GM18498 (cell line): ENCODE results near the gene KIF5C.

ENCODE experiments used
- ATAC-seq: cut with Tn5 transposase; IDR thresholded peaks from one replicate; pipeline ENCODE4 v1.9.1; 2021; ENCODE audit warnings: mild to moderate bottlenecking, moderate library complexity; ENCODE audit not compliant: unreplicated experiment

KIF5C gene

DNA sequence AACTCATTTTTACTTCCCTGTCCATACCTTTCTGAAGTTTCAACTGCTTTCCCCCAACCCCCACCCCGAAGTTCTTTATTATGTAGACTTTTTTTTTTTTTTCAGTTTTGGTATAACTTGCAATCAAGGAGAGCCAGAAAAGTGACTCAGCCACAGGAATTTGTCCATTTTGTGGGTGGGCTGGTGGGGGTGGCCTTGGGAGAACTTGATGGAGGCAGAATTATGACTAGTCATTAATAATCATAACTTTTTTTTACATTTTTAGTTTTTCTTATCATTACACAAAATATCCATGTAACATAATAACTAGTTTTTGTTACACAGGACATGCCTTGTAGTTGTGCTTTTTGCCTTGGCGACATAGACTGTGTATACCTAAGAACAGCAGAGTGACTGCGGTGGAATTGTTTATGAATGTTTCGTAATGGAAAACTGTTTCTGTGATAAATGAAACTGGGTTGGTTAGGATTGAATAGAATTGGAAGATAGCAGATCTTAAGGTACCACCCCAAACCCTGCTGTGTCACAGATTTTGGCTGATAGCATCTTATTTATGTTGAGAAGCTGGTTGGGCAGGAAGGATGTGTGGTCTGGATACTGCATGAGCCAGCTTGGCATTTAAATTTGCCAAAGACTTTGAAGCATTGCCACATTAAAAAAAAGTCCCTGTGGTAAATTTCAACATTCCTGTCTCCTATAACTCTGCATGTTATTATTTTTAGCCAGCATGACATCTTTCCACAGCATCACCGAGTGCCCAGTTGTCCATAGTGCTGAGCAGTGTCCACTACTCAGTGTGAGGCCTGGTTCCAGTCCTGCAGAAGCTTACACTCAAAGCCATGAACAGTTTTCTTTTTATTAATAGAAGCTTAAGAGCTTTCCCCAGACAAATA is 194.2 kb downstream of the KIF5C start:
- ATAC-seq, result no peak

DNA sequence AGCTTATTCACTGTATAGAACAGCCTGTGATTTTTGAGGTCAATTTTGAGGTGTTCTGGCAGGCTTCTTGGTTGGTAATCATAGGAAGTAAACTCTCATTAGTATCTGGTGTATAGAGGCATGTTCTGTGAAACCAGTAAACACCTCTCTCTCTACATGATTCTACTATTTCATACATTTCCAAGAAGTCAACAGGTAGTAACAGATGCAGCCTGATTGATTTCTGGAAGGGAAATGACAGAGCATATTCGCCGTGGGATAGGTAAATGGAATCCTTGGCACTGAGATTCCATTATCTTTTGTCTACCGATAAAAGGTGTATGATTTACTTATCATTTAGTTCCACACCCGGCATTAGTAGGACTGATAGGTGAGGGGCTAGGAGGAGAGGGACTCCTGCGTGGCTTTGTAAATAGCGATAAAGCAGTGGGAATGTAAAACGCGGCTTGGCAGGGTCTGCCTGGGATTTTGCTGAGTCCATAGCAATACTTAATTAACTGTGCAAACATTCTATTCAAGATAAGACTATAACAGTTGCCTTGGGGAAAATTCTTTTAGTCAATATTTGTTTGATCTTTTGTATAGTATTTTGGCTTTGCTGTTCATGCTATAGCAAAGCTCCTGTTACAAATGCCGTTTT is 195.8 kb downstream of the KIF5C start:
- no peak for ATAC-seq

DNA sequence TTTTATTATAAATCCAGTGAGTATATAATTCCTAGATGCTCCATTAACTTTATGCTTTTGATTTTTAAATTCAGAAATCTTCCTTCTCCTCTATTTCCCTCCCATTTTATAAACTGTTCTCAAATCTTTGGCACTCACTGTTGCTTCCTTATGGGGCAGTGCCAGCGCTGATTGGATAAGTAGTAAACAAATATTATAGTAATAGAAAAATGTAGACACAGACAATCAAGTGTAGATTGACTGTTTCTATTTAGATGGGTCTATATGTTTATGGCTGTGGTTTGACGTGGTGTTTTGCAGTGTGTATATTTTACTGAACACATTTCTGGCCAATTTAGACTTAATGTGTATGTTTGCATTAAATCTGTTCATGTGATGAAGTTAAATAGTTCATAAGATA is 200.1 kb downstream of the KIF5C start:
- ATAC-seq, result no peak

DNA sequence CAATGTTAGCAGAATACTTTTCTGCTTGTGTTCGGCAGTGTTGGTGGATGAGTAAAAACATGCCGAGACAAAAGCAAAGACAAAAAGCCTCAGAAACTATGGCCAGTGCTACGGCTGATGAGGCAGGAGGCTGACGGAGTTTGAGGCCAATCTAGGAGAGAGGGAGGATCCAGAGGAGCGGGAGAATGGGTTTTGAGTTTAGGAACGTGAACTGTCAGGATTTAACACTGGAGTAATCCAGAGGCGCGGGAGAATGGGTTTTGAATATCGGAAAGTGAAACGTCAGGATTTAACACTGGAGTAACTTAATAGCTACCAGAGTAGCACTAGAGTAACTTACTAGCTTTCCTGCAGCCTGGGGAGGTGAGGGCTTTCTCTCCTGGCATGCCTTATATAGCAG is 200.8 kb downstream of the KIF5C start:
- ATAC-seq, result no peak
